ENCODE data around the gene MITF.

MITF gene

DNA sequence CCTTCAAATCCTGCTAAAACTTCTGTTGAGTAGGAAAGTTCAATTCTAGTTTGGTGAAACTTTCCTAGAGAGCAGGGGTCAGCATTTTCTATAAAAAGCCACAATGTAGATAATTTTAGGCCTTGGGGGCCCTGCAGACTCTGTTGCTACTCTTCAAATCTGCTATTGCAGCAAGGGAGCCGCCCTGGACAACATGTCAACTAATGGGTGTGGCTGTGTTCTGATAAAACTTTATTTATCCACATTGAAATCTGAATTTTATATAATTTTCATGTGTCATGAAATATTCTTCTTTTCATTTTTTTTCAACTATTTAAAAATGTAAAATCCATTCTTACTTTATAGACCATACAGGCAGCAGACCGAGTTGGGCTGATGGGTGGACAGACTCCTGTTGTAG, 192.8 kb downstream of the MITF start:
- H3K36me3 ChIP-seq (ENCODE audit: insufficient read depth, low read length): no peaks in the 10 kb centered on the region
- no peaks in the 10 kb centered on the region for H3K27me3 ChIP-seq (ENCODE audit: insufficient read depth, low read length)
- H3K79me2 ChIP-seq (ENCODE audit: insufficient read depth, low read length): no peaks in the 10 kb centered on the region
- H3K9me3 ChIP-seq (ENCODE audit: low read length): no peaks in the 10 kb centered on the region
- H3K4me1 ChIP-seq (ENCODE audit: insufficient read depth, low read length, severe bottlenecking): no peaks in the 10 kb centered on the region
- no peaks in the 10 kb centered on the region for H4K20me1 ChIP-seq (ENCODE audit: insufficient read depth, low read length)
- no peak overlapping the region for H3K4me2 ChIP-seq (ENCODE audit: low read length)
- no peak overlapping the region for H2AFZ ChIP-seq (ENCODE audit: low read length)
- no peaks in the 10 kb centered on the region for H3F3A ChIP-seq (ENCODE audit: insufficient read depth, low read length)
- TF ChIP-seq, protein P1, sequence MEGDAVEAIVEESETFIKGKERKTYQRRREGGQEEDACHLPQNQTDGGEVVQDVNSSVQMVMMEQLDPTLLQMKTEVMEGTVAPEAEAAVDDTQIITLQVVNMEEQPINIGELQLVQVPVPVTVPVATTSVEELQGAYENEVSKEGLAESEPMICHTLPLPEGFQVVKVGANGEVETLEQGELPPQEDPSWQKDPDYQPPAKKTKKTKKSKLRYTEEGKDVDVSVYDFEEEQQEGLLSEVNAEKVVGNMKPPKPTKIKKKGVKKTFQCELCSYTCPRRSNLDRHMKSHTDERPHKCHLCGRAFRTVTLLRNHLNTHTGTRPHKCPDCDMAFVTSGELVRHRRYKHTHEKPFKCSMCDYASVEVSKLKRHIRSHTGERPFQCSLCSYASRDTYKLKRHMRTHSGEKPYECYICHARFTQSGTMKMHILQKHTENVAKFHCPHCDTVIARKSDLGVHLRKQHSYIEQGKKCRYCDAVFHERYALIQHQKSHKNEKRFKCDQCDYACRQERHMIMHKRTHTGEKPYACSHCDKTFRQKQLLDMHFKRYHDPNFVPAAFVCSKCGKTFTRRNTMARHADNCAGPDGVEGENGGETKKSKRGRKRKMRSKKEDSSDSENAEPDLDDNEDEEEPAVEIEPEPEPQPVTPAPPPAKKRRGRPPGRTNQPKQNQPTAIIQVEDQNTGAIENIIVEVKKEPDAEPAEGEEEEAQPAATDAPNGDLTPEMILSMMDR (IDR thresholded peaks at IDR 0.05; ENCODE audit: low read length): no peak
- no peak for TF ChIP-seq EZH2 (IDR thresholded peaks at IDR 0.05; ENCODE audit: borderline replicate concordance, low read length)
- H3K9ac ChIP-seq (ENCODE audit: low read length): no peak overlapping the region
- no peak overlapping the region for H3K27ac ChIP-seq (ENCODE audit: low read depth, low read length, poor library complexity, severe bottlenecking)
- H3K9me2 ChIP-seq (ENCODE audit: low read depth, low read length): no peaks in the 10 kb centered on the region
- H3K4me3 ChIP-seq (ENCODE audit: low read depth, low read length, poor library complexity, severe bottlenecking): no peak overlapping the region

DNA sequence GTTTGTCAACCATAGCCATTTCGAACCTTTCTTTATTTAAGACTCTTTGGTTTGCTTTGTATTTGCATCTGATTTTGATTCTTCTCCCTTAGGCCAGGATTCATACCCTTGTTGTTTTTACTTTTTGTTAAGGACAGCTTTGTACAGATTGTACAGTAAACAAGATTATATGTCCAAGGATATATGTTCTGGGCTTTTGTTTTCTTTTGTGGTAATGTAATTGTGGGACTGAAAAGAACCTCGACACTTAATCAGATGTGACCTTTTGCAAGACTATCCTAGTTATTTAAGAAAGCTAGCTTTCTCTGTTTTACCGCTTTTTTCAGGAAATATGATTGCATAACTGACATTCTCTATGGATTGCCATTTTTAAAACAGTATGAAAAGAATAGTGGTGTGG, 193.2 kb downstream of the MITF start:
- H3K9ac ChIP-seq (ENCODE audit: low read length): no peak overlapping the region
- no peaks in the 10 kb centered on the region for H3K9me3 ChIP-seq (ENCODE audit: low read length)
- H3K36me3 ChIP-seq (ENCODE audit: insufficient read depth, low read length): no peaks in the 10 kb centered on the region
- no peaks in the 10 kb centered on the region for H3K4me1 ChIP-seq (ENCODE audit: insufficient read depth, low read length, severe bottlenecking)
- H3F3A ChIP-seq (ENCODE audit: insufficient read depth, low read length): no peaks in the 10 kb centered on the region
- H3K27ac ChIP-seq (ENCODE audit: low read depth, low read length, poor library complexity, severe bottlenecking): no peak overlapping the region
- H3K27me3 ChIP-seq (ENCODE audit: insufficient read depth, low read length): no peaks in the 10 kb centered on the region
- H3K4me3 ChIP-seq (ENCODE audit: low read depth, low read length, poor library complexity, severe bottlenecking): no peak overlapping the region
- no peak overlapping the region for H2AFZ ChIP-seq (ENCODE audit: low read length)
- no peaks in the 10 kb centered on the region for H3K9me2 ChIP-seq (ENCODE audit: low read depth, low read length)
- H4K20me1 ChIP-seq (ENCODE audit: insufficient read depth, low read length): no peaks in the 10 kb centered on the region
- no peak overlapping the region for H3K4me2 ChIP-seq (ENCODE audit: low read length)
- no peak for TF ChIP-seq EZH2 (IDR thresholded peaks at IDR 0.05; ENCODE audit: borderline replicate concordance, low read length)
- TF ChIP-seq, protein P1 (IDR thresholded peaks at IDR 0.05; ENCODE audit: low read length): no peak
- H3K79me2 ChIP-seq (ENCODE audit: insufficient read depth, low read length): no peaks in the 10 kb centered on the region

DNA sequence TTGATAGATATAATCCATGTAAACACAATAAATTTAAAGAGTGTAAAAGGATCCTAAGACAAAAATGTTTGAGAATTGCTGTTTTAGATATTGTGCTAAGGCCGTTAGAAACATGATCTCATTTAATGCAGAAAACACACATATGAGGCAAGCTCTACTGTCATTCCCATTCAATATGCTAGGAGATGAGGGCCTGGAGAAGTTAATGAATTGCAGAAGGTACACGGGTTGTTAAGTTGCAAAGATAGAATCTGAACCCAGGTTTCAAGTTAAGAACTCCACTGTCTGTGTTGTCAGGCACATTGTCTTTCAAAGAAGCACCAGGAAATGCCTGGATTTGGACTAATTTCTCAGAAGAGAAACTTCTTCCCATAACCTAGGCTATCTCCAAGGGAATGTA, 195.1 kb downstream of the MITF start:
- no peak for TF ChIP-seq EZH2 (IDR thresholded peaks at IDR 0.05; ENCODE audit: borderline replicate concordance, low read length)
- TF ChIP-seq, protein P1 (IDR thresholded peaks at IDR 0.05; ENCODE audit: low read length): no peak
- Histone ChIP-seq H3K9ac (ENCODE audit: low read length) (no peak overlapping the region), H3K9me3 (ENCODE audit: low read length) (no peaks in the 10 kb centered on the region)

More for the DNA sequence above, 195.1 kb downstream of the MITF start:
- Histone ChIP-seq H3K4me3 (ENCODE audit: low read depth, low read length, poor library complexity, severe bottlenecking) (no peak overlapping the region), H3F3A (ENCODE audit: insufficient read depth, low read length) (no peaks in the 10 kb centered on the region), H3K27ac (ENCODE audit: low read depth, low read length, poor library complexity, severe bottlenecking) (no peak overlapping the region), H3K27me3 (ENCODE audit: insufficient read depth, low read length) (no peaks in the 10 kb centered on the region), H3K36me3 (ENCODE audit: insufficient read depth, low read length) (no peaks in the 10 kb centered on the region), H2AFZ (ENCODE audit: low read length) (no peak overlapping the region), H3K4me2 (ENCODE audit: low read length) (no peak overlapping the region), H3K79me2 (ENCODE audit: insufficient read depth, low read length) (no peaks in the 10 kb centered on the region), H4K20me1 (ENCODE audit: insufficient read depth, low read length) (no peaks in the 10 kb centered on the region), H3K4me1 (ENCODE audit: insufficient read depth, low read length, severe bottlenecking) (no peaks in the 10 kb centered on the region), H3K9me2 (ENCODE audit: low read depth, low read length) (no peaks in the 10 kb centered on the region)

All from OCI-LY1 (cell line).